MG63 (cell line): ENCODE results near the gene TRMT13. TPM values are rescaled to one million over a fixed set of nuclear protein-coding genes. Genes with fewer than 3 reads are reported as not detected.
"Not testable (repeated sequence)": the region's sequence is repeated elsewhere in the genome, so short reads cannot be mapped to it uniquely, and the experiment has no call there.

Experiments
- DNase-seq: peaks from one replicate; pipeline ENCODE4 v3.0.0-alpha.2; 2020
- H3K27me3 ChIP-seq: fragments of 250-450 bp; sonication (Bioruptor Pico); 2 replicates; pipeline ENCODE4 v1.5.1; 2020; ENCODE audit warnings: mild to moderate bottlenecking, moderate library complexity
- H3K36me3 ChIP-seq: fragments of 250-450 bp; sonication (Bioruptor Pico); 2 replicates; pipeline ENCODE4 v1.5.1; 2020; ENCODE audit warnings: mild to moderate bottlenecking, moderate library complexity
- H3K4me3 ChIP-seq: fragments of 250-450 bp; sonication (Bioruptor Pico); 2 replicates; pipeline ENCODE4 v1.5.1; 2020; ENCODE audit warnings: mild to moderate bottlenecking, moderate library complexity
- H3K9me3 ChIP-seq: fragments of 250-450 bp; sonication (Bioruptor Pico); 2 replicates; pipeline ENCODE4 v1.5.1; 2020; ENCODE audit warnings: mild to moderate bottlenecking, moderate library complexity
- total RNA-seq: library from RNA; depleted of rRNA; stranded (reverse); fragments of >200 nt; shearing (Covaris generic); gene quantifications from 2 replicates; pipeline ENCODE4 v1.2.3, GENCODE V29; 2014; ENCODE audit warnings: low replicate concordance

The TRMT13 gene
- total RNA-seq, 1 experiment from 2014 or later = 3.9 TPM

DNA sequence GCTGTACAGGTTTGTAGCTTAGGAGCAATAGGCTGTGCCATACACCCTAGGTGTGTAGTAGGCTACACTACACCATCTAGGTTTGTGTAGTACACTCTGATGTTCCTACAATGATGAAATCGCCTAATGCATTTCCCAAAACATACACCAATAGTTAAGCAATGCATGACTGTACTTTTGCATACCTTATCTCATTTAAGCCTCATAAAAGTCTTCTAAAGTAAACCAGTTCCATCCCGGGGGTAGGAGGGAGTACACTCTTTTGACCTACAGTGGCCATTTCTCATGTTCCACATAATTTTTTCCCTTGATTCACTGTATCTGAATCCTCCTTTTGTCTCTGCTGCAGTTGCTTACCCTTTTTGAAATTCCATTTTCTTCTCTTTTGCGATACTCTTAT lies 12.2 kb downstream of the TRMT13 start:
- Histone ChIP-seq H3K4me3 (no peak overlapping the region), H3K27me3 (no peaks in the 10 kb centered on the region), H3K36me3 (peaks cover 63% of the 10 kb centered on the region), H3K9me3 (no peaks in the 10 kb centered on the region)
- DNase-seq = no peak

DNA sequence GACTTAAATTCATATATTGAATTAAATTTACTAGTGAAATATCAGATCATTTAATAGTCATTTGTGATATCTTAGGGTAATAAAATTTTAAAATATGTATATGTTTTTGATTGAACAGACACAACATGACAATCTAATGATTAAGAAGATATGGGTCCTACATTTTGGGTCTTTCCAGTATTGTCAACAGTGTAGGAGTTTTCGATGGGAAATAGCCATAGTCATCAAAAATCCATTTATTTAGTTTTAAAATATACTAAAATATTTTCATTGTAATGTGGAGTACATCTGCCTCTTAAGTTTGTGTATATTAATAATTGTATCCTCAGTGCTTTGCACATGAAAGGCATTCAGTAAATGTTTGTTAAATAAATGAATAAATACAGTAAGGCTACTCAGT lies 14.0 kb downstream of the TRMT13 start:
- H3K36me3 ChIP-seq = peaks cover 55% of the 10 kb centered on the region
- no peaks in the 10 kb centered on the region for H3K9me3 ChIP-seq
- no peaks in the 10 kb centered on the region for H3K27me3 ChIP-seq
- H3K4me3 ChIP-seq = no peak overlapping the region
- no peak for DNase-seq

DNA sequence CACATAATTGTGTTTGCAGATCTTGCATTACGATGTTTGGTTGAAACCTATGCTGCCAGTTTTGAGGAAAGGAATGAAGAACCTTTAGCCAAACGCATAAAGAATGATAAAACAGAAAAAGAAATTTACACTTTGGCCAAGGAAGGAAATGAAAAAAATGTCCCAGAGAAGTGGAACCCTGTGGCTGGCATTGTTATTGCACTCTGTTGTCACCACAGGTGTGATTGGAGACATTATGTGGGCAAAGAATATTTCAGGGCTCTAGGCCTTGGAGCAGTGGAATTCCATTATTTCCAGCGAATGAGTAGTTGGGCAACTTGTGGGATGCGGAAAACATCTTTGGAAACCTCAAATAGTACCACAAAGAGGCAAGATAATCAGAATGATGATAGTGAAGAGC lies 14.9 kb downstream of the TRMT13 start:
- Histone ChIP-seq H3K4me3 (no peak overlapping the region), H3K9me3 (no peaks in the 10 kb centered on the region), H3K27me3 (no peaks in the 10 kb centered on the region), H3K36me3 (peaks cover 55% of the 10 kb centered on the region)
- DNase-seq = no peak

DNA sequence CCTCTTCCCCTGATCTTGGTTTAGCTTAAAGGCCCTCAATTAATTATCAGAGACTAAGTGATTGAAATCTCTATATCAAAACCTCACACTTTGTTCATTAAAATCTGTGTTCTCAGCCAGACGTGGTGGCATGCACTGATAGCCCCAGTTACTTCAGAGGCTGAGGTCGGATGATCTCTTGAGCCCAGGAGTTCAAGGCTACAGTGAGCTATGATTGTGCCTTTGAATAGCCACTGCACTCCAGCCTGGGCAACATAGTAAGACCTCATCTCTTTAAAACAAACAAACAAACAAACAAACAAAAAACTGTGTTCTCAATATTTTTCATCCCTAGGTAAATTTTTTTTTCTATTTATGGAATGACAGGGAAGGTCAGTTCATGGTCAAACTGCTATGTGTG lies 18.7 kb downstream of the TRMT13 start:
- Histone ChIP-seq H3K4me3 (no peak overlapping the region), H3K36me3 (peaks cover 30% of the 10 kb centered on the region), H3K27me3 (no peaks in the 10 kb centered on the region), H3K9me3 (no peaks in the 10 kb centered on the region)
- DNase-seq = no peak

DNA sequence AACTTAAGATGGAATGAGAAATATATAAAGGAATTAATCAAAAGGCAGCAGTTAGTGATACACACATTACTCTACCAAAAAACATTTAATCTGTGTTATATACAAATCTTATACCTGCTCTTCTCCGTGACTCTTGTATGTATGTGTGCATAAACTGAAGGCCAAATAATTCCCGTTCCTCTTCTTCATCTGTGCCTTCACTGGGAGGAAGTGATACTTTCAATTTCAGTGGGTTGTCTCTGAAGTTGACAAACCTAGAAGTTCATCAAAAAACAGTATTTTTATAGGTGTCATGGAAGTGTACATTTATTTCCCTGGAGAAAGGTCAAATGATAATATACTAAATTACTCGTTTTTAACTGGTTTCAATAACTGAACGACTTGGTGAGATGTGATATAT lies 19.3 kb downstream of the TRMT13 start:
- H3K27me3 ChIP-seq = no peaks in the 10 kb centered on the region
- no peak overlapping the region for H3K4me3 ChIP-seq
- no peaks in the 10 kb centered on the region for H3K9me3 ChIP-seq
- no peak for DNase-seq
- peaks cover 26% of the 10 kb centered on the region for H3K36me3 ChIP-seq

DNA sequence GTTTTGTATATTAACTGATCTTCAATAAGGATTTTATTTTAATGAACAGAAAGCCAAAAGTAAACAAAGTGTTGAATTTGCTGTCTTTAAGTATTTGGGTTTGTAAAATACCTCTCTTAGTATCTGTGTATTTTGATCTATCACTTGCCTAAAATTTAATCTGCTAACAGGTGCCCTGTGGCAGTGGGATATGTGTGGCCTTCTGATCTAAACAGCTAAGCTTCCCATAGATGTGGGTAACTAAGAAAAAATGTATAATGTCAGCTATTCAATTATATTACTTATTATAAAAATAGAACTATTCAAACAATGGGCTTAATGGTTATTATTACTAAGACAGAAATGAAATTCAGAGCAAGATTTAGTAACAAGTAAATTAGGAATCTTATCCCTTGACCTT lies 29.9 kb downstream of the TRMT13 start:
- H3K4me3 ChIP-seq = no peak overlapping the region
- no peaks in the 10 kb centered on the region for H3K9me3 ChIP-seq
- no peak for DNase-seq

DNA sequence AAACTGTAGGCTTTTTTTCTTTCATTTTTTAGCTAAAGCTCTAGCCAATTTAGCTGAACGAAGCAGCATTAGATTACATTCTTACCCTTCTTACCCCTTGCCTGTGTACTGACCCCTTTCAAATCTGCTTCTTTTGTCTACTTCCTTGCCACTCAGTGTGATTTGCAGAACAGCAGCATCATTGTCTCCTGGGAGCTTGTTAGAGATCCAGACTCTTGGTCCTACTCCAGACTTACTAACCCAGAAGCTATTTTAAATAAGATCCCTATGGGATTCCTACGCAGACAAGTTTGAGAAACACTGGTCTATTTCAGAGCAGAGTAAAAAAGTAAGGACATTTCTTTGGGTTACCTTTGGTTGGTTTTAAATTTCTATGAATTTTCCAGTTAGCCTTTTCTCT lies 31.3 kb downstream of the TRMT13 start:
- Histone ChIP-seq H3K36me3 (no peaks in the 10 kb centered on the region), H3K27me3 (no peaks in the 10 kb centered on the region), H3K9me3 (no peaks in the 10 kb centered on the region), H3K4me3 (no peak overlapping the region)
- no peak for DNase-seq

More for the DNA sequence above, 29.9 kb downstream of the TRMT13 start:
- Histone ChIP-seq H3K27me3 (no peaks in the 10 kb centered on the region), H3K36me3 (no peaks in the 10 kb centered on the region)

DNA sequence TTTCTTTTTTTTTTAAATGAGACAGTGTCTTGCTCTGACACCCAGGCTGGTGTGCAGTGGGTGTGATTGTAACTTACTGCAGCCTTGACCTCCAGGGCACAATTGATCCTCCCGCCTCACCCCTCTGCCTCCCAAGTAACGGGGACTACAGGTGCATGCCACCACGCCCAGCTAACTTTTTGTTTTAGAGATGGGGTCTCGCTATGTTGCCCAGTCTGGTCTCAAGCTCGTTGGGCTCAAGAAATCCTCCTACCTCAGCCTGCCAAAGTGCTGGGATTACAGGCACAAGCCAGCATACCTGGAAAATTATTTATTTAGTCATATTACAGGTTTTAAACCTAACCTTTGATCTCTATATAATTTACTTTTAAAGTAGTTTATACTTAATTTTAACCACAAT lies 31.7 kb downstream of the TRMT13 start:
- no peaks in the 10 kb centered on the region for H3K36me3 ChIP-seq
- no peaks in the 10 kb centered on the region for H3K27me3 ChIP-seq
- no peak overlapping the region for H3K4me3 ChIP-seq
- DNase-seq = no peak
- no peaks in the 10 kb centered on the region for H3K9me3 ChIP-seq

DNA sequence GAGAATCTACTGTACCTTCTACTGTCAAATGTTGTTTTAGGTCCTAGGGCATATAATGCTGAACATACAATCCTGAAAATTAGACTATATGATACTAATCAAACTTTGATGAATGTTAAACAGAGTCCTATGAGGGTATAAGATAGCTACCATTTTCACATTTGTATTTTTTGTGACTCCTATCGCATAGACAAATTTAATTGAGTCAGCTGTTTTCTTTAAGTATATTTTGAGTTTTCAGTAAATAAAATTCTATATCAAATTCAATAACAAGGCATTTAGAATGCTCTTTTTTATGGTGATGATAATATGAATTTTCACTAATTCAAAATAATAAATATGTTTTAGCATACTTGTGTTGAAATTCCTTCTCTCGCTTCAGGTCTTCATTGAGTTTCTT lies 35.1 kb downstream of the TRMT13 start:
- Histone ChIP-seq H3K9me3 (no peaks in the 10 kb centered on the region), H3K4me3 (no peak overlapping the region), H3K36me3 (no peaks in the 10 kb centered on the region), H3K27me3 (no peaks in the 10 kb centered on the region)
- no peak for DNase-seq

DNA sequence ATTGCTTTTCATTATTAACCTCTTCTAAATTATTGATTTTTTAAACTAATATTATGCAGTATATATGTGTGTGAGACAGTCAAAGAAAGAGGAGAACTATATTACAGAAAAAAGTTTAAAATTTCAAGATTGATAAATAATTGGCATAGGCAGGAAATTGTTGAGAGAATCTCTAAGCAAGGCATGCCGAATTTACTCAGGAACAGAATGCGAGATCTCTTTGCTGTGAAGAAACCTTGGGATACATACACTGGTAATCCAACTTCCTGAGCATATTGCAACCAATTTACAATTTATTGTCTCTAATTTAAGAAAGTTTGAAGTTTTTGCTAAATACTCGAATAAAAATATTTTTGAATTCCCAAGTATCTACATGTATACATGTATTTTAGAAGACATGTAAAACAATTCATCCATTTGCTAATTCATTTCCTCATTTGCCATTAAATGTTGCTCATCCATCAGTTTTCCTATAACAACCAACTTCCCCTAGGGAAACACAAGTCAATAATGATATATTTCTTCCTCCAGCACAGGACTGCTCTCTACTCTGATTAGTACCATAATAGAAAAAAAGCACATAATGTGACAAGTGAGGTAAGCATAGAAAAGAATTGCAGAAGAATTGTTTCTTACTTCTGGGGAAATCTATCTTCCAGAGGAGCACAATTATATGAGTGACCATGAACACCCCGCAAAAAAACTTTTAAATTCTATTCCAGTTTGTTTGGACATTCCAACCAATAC lies 44.5 kb downstream of the TRMT13 start:
- H3K4me3 ChIP-seq = no peak overlapping the region
- H3K27me3 ChIP-seq = no peaks in the 10 kb centered on the region
- H3K9me3 ChIP-seq = no peaks in the 10 kb centered on the region
- DNase-seq = no peak
- no peaks in the 10 kb centered on the region for H3K36me3 ChIP-seq

DNA sequence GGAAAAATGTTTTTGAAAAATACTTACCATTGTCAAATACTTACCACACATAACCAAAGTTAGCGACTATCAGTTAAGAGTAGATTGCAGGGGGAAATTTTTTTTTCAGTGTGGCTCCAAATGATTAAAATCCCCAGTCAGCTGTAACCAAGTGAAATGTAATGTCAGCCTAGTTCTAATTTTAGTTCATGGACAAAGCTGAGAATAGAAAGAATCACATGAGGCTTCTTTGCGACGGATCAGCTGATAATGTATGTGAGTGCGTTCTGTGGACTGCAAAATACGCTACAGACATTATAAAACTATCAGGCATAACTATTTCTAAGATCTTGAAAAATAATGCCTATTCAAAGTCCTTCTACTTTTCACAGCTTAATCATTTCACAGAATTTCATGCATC lies 45.1 kb downstream of the TRMT13 start, which contains the start of gene LRRC39:
LRRC39 (minus strand) TSS at position 166 of the 400 bp plus-strand sequence. CDS start 9,740 bp downstream, outside the sequence.
- Histone ChIP-seq H3K9me3 (no peaks in the 10 kb centered on the region), H3K36me3 (no peaks in the 10 kb centered on the region), H3K27me3 (no peaks in the 10 kb centered on the region), H3K4me3 (no peak within 1 kb of the TSS)
- DNase-seq = no peak

DNA sequence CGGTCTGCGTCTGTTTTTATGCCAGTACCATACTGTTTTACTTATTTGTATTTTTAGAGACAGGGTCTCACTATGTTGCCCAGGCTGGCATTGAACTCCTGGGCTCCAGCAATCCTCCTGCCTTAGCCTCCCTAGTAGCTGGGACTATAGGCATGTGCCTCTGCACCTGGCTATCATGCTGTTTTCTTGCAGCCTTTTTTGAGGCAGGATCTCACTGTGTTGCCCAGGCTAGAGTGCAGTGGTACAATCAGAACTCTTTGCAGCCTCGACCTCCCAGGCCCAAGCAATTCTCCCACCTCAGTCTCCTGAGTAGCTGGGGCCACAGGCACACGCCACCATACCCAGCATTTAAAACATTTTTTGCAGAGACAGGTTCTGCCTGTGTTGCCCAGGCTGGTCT lies 50.4 kb downstream of the TRMT13 start:
- Histone ChIP-seq H3K4me3 (no peak overlapping the region), H3K9me3 (no peaks in the 10 kb centered on the region), H3K36me3 (no peaks in the 10 kb centered on the region), H3K27me3 (no peaks in the 10 kb centered on the region)
- DNase-seq = no peak

DNA sequence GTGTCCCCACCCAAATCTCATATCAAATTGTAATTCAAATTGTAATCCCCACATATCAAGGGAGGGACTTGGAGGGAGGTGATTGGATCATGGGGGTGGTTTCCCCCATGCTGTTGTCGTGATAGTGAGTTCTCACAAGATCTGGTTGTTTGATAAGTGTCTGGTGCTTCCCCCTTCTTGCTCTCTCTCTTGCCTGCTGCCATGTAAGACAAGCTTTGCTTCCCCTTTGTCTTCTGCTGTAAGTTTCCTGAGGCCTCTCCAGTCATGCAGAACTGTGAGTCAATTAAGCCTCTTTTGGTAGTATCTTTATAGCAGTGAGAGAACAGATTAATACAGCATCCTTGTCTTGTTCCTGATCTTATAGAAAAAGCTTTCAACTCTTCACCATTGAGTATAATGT lies 51.6 kb downstream of the TRMT13 start:
- no peaks in the 10 kb centered on the region for H3K9me3 ChIP-seq
- H3K27me3 ChIP-seq = no peaks in the 10 kb centered on the region
- no peak overlapping the region for H3K4me3 ChIP-seq
- H3K36me3 ChIP-seq = no peaks in the 10 kb centered on the region
- DNase-seq = no peak

DNA sequence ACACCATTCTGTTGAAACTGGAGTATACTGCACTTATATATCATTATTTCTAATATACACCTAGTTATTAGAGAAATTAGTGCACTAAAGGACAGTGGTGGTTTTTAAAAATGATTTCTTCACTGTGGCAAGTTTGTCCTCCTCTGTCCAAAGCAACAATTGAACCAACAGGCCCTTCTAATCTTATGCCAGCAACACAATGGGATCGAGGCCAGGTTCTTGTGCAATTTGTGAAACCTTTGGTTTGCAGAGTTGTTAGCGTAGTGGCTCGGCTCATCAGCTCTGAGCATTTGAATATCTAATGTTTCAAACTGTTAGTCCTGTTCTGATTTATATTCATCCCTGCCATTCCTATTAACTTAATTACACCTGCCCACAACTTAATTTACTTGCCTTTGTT lies 54.9 kb downstream of the TRMT13 start:
- DNase-seq = no peak
- H3K27me3 ChIP-seq = no peaks in the 10 kb centered on the region
- H3K9me3 ChIP-seq = no peaks in the 10 kb centered on the region
- H3K4me3 ChIP-seq = no peak overlapping the region
- 0 out of 2 replicates have a peak, but pooled peaks cover 2% of the 10 kb centered on the region for H3K36me3 ChIP-seq

DNA sequence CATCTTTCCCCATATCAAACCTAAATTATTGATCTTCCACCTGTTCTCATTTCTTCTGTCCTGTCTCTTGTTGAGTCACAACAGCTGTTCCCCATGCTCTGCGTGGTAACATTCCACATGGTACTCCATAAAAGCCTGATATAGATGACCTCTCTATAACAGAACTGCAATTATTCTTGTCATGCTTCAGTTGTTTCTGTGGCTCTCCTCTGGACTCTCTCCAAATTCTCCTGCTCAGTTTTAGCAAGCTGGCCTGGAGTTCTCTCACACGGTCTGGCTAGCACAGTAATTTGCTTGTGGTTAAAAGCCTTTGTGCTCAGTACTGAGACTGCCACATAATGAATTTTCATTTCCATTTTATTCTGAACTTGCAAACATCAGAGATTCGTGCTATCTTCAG lies 55.7 kb downstream of the TRMT13 start:
- H3K4me3 ChIP-seq = no peak overlapping the region
- H3K27me3 ChIP-seq = no peaks in the 10 kb centered on the region
- 0 out of 2 replicates have a peak, but pooled peaks cover 2% of the 10 kb centered on the region for H3K36me3 ChIP-seq
- DNase-seq = no peak
- H3K9me3 ChIP-seq = no peaks in the 10 kb centered on the region

DNA sequence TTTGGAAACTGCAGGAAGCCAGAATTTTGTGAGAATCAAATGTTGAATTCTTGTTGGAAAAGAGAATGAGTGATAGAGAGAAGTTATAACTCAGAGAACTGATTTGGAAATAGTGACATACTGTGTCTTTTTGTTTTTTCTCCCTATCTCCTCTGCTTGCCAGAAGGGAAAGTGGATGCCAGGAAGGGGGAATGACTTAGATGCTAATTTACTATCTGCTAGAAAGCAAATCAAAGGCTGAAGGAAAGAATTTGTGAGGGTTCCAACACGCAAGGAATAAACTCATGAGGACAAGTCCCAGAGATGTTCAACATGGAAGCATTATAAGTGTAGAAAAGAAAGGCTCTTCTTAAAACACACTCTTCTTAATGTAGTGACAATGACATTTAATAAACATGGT lies 65.6 kb downstream of the TRMT13 start:
- no peaks in the 10 kb centered on the region; the same call in 1 of the 2 replicates for H3K9me3 ChIP-seq
- H3K27me3 ChIP-seq = no peaks in the 10 kb centered on the region
- H3K36me3 ChIP-seq = peaks cover 4% of the 10 kb centered on the region
- DNase-seq = no peak
- no peak overlapping the region for H3K4me3 ChIP-seq

DNA sequence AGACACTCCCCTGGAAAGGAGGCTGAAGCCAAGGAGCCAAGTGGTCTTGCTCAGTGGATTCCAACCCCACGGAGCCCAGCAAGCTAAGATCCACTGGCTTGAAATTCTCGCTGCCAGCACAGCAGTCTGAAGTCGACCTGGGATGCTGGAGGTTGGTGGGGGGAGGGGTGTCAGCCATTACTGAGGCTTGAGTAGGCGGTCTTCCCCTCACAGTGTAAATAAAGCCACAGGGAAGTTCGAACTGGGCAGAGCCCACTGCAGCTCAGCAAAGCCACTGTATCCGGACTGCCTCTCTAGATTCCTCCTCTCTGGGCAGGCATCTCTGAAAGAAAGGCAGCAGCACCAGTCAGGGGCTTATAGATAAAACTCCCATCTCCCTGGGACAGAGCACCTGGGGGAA lies 67.1 kb downstream of the TRMT13 start:
- H3K27me3 ChIP-seq, DNase-seq, H3K9me3 ChIP-seq, H3K36me3 ChIP-seq, H3K4me3 ChIP-seq: not testable (repeated sequence)
